GM06990 (cell line): ENCODE measurements around the gene SLC25A23.

Source experiments
- DNase-seq: peaks from one replicate; pipeline ENCODE4 v3.0.0-alpha.2; 2011; ENCODE audit not compliant: insufficient read length; ENCODE audit errors: extremely low read depth
- H3K27me3 ChIP-seq: replicated peaks from 2 replicates; pipeline ENCODE4 v1.6.0; 2011; ENCODE audit warnings: low read length; ENCODE audit not compliant: control insufficient read depth, insufficient read depth
- H3K36me3 ChIP-seq: 2 replicates; pipeline ENCODE4 v1.5.1; 2011; ENCODE audit warnings: low read length; ENCODE audit not compliant: control insufficient read depth, insufficient read depth
- H3K4me3 ChIP-seq: replicated peaks from 2 replicates; pipeline ENCODE4 v1.5.1; 2011; ENCODE audit warnings: low read depth, mild to moderate bottlenecking, control low read depth, low read length
- TF ChIP-seq, protein P1 (sequence below): IDR thresholded peaks from 2 replicates; pipeline ENCODE4 v1.5.1; 2011; ENCODE audit warnings: low read length, control low read depth, mild to moderate bottlenecking, inconsistent platforms; ENCODE audit not compliant: insufficient read depth, poor library complexity, severe bottlenecking

Gene SLC25A23

DNA sequence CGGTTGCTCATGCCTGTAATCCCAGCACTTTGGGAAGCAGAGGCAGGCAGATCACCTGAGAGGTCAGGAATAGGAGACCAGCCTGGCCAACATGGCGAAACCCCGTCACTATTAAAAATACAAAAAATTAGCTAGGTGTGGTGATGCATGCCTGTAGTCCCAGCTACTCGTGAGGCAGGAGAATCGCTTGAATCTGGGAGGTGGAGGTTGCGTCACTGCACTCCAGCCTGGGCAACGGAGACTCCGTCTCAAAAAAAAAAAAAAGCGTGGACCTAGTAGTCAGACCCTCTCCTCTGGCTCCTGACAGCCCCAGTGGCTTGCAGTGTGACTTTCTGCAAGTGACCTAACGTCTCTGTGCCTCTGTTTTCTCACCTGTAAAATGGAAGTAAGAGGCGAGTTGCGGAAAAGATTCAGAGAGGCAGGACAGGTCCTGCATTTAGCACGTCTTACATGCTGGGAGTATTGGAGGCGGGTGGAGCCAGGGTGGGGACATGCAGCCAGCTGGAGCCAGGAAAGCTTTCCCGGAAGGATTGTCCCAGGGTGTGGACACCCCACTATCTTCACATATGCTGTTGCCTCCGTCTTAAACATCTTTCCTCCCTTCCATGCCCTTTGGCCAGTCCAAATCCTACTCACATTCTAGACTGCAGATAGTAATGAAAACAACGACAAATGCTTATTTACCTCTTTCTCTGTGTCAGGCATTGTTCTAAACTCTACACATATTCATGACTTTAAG is 39.6 kb upstream of the SLC25A23 start:
- no peak for DNase-seq
- no peaks in the 10 kb centered on the region for H3K36me3 ChIP-seq
- H3K27me3 ChIP-seq: no peaks in the 10 kb centered on the region; the same call in 1 of the 2 replicates
- TF ChIP-seq, protein P1, sequence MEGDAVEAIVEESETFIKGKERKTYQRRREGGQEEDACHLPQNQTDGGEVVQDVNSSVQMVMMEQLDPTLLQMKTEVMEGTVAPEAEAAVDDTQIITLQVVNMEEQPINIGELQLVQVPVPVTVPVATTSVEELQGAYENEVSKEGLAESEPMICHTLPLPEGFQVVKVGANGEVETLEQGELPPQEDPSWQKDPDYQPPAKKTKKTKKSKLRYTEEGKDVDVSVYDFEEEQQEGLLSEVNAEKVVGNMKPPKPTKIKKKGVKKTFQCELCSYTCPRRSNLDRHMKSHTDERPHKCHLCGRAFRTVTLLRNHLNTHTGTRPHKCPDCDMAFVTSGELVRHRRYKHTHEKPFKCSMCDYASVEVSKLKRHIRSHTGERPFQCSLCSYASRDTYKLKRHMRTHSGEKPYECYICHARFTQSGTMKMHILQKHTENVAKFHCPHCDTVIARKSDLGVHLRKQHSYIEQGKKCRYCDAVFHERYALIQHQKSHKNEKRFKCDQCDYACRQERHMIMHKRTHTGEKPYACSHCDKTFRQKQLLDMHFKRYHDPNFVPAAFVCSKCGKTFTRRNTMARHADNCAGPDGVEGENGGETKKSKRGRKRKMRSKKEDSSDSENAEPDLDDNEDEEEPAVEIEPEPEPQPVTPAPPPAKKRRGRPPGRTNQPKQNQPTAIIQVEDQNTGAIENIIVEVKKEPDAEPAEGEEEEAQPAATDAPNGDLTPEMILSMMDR: no peak
- no peak overlapping the region for H3K4me3 ChIP-seq

DNA sequence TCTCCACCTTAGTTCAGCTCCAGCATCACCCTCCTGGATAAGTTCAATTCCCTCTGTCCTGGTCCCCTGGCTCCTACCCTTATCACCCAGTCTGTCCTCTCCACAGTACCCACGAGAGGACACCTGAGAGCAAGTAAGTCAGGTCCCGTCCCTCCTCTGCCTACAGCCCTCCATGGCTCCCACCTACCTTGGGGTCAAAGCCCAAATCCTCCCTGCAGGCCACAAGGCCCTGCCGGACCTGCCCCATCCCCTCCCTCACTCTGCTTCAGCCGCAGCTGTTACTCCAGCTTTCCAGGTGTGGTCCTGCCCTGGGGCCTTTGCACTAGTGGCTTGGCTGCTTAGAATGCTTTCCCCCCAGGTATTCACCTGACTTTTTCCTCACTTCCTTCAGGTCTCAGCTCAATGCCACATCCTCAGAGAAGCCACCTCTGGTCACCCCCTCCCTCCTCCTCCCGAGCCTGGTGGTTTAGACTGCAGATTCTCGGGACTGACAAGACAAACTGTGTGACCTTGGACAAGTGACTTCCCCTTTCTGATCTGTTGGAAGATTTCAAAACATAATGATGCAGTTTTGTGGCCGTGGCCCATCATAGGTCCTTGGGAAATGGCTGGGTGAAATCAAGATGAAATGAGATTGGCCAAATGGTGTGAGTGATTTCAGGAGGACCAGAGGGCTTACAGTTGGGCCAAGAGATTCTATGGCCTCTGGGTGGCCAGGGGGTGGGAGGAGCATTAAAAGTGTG is 38.9 kb upstream of the SLC25A23 start:
- H3K27me3 ChIP-seq: no peaks in the 10 kb centered on the region; the same call in 1 of the 2 replicates
- no peak overlapping the region for H3K4me3 ChIP-seq
- DNase-seq: no peak
- TF ChIP-seq, protein P1: no peak
- H3K36me3 ChIP-seq: no peaks in the 10 kb centered on the region

DNA sequence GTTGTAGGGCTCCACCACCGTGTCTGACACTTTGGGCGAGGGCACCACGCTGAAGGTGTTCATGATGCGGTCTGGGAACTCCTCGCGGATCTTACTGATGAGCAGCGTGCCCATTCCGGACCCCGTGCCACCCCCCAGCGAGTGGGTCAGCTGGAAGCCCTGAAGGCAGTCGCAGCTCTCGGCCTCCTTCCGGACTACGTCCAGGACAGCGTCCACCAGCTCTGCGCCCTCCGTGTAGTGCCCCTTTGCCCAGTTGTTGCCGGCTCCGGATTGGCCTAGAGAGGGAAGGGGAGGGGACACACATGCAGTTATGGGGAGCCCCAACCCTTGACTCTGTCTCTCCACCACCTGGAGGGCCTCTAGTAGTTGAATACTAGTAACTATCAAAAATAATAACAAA is 36.4 kb upstream of the SLC25A23 start:
- DNase-seq: no peak

DNA sequence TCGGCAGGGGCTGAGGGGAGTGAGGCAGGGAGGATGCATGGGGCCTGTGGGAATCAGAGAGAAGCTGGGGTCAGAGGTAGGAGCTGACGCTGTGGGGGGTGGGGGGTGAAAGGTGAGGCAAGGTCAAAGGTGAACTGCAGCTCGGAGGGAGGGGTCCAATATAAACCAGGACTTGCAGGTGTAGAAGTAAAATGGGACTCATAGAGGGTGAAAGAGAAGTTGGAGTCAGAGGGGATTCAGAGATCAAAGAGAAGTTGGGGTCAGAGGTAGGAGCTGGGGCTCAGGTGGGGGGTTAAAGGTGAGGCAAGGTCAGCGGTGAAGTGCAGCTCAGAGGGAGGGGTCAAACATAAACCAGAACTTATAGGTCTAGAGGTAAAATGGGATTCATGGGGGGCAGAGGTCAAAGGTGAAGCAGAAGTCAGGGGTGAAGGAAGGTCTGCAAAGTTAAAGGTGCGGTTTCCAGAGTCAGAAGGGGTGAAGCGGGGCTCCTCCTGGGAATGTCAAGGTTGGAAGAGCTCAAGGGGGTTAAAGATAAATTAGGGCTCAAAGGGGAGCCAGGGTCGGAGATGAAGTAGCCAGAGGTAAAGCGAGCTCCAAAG is 34.9 kb upstream of the SLC25A23 start:
- TF ChIP-seq, protein P1: no peak
- H3K36me3 ChIP-seq: no peaks in the 10 kb centered on the region
- DNase-seq: no peak
- no peak overlapping the region for H3K4me3 ChIP-seq
- no peaks in the 10 kb centered on the region for H3K27me3 ChIP-seq

More for the DNA sequence above, 36.4 kb upstream of the SLC25A23 start:
- TF ChIP-seq, protein P1: no peak
- no peaks in the 10 kb centered on the region for H3K36me3 ChIP-seq
- no peak overlapping the region for H3K4me3 ChIP-seq
- H3K27me3 ChIP-seq: no peaks in the 10 kb centered on the region

DNA sequence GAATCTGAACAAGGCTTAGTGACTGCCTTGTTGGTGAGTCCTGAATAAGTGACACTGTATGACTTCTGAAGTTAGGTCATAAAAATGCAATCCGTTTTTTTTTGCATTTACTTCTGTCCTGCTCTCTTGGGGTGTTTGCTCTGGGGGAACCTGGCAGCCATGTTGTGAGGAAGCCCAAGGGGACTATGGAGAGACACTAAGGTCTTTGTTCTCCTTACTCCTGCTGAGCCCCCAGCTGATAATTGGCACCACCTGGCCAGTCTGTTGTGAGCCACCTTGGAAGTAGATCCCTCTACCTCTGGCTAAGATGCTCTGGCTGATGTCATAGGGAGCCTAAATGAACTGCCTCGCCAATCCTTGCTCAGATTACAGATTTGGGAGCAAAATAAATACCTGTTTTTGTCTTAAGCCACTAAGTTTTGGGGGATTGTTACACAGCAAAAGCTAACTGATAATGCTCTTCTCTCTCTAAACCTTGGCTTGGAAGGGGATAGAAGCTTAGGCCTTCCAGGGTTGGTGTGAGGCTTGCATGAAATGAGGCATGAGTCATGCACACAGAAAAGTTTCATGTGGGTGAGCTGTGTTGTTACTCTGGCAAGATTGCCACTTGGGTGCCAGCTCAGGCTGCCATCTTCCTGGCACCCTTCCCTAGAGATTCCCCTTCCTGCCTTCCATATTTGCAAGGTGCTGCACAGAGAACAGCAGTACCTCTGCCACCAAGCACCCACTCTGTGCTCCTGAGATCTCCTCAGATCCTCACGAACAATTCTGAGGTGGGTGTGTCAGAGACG is 32.4 kb upstream of the SLC25A23 start:
- no peaks in the 10 kb centered on the region for H3K27me3 ChIP-seq
- H3K4me3 ChIP-seq: no peak overlapping the region
- TF ChIP-seq, protein P1: no peak
- no peaks in the 10 kb centered on the region for H3K36me3 ChIP-seq
- DNase-seq: no peak
